ENCODE data around the gene UQCRC2.
"Not testable (repeated sequence)": the region's sequence is repeated elsewhere in the genome, so short reads cannot be mapped to it uniquely, and the experiment has no call there.

The UQCRC2 gene

DNA sequence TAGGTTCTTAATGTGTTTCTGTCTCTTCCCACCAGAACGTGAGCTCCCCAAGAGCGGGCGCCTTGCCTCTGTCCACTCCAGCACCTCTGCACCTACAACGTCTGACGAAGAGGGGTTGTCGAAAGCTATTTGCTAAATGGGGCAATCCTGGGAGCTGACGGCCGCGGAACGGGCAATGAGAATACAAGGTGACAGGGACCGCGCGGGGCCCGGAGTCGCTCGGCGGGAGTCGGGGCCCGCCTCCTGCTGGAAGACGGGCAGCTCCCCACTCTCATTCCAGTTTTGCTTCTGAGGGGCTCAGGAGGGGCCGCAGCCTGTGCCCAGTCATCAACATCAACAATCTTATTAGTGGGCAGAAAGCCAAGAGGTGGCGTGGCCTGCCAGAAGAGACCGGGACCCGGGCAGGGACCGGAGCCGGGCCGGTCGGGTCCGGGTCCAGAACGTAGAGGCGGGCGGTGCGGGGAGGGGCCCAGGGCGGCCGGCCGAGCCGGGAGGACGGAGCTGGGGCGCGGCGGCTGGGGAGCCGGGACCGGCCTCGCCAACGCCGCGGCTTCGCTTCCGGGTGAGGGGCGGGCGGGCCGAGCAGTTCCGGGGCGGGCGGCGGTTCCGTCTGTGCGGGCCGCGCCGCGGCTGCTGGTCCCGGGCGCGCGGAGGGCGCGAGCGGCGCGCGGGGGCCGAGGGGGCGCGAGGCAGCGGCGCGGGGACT is 54.5 kb downstream of the UQCRC2 start, which contains the start of gene MOSMO:
MOSMO (plus strand) TSS at position 603 of the 706 bp plus-strand sequence. CDS start 191 bp downstream, outside the sequence.
- in situ Hi-C loops (cut with MboI; ENCODE audit: low sequenced_read_pairs), result loop anchor here (10.0 kb wide), 1 partner anchor 57 kb away; no protein-coding TSS in a partner anchor
- Histone ChIP-seq H3K4me3 (peak within 1 kb of the TSS; percentile 84), H3K27me3 (ENCODE audit: low read depth) (no peaks in the 10 kb centered on the region), H3K36me3 (replicated peaks) (no peaks in the 10 kb centered on the region), H3K4me1 (peaks cover 6% of the 10 kb centered on the region; the same call in 1 of the 2 replicates), H3K9me3 (no peaks in the 10 kb centered on the region)
- DNase-seq (ENCODE audit: low spot score in 2 of 2), result peak; percentile 34 to 72

DNA sequence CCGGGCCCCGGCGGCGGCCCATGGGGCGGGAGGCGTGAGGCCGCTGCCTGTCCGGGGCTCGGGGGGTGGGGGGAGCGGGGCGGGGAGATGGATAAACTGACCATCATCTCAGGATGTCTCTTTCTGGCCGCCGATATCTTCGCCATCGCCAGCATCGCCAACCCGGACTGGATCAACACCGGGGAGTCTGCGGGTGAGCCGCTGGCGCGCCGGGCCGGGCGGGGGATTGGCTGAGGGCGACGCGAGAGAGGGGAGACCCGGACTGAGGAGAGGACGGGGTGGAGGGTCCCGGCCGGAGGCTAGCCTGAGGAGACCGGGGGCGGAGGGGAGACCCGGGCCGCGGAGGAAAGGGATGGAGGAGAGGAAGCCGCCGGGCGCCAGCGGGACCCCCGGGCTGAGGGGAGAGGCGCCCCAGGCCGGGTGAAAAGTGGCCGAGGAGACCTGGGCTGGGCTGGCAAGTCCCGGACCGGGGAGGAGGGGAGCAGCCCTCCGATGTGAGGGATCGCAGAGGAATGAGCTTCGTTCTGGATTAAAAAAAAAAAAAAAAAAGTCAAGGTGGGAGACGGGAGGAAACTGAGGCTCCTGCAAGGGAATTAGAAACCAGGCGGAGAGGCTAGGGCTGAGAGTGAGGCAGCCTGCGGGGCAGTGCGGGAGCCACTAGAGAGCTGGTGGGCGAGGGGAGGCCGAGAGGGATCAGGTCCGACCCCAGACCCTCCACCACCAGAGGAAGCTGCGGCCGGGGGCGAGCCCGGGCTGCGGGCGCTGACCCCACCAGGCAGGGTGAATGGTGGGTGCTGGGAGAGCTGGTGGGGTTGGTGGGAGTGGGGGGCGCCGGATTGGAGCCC is 55.3 kb downstream of the UQCRC2 start:
- H3K4me3 ChIP-seq, result peak overlapping the region; percentile 84
- H3K4me1 ChIP-seq, result peaks cover 6% of the 10 kb centered on the region; the same call in 1 of the 2 replicates
- no peaks in the 10 kb centered on the region for H3K27me3 ChIP-seq (ENCODE audit: low read depth)
- DNase-seq (ENCODE audit: low spot score in 2 of 2), result peak in 1 of 2 experiments; percentile 47
- no peaks in the 10 kb centered on the region for H3K36me3 ChIP-seq (replicated peaks)
- no peaks in the 10 kb centered on the region for H3K9me3 ChIP-seq
- in situ Hi-C loops (cut with MboI; ENCODE audit: low sequenced_read_pairs), result loop anchor here (10.0 kb wide), 1 partner anchor 56 kb away; no protein-coding TSS in a partner anchor

DNA sequence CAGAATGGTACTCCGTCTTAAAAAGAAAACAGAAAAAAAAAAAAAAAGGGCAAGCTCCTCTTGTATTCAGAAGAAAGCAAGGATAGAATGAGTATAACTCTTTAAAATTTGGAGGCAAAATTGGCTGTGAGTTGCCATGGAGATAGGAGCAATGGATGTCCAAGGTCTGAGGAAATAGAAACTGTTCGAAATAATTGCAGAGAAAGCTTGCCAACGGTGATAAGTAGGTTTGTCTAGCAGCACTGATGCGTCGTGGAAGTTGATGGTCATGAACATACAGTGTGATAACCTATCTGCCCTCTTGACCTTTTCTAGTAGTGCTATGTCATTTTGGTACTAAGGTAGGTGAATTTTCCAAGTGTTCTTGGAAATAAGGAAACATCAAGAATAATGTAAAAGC is 57.7 kb downstream of the UQCRC2 start:
- Histone ChIP-seq H3K4me1 (peaks cover 6% of the 10 kb centered on the region; the same call in 1 of the 2 replicates), H3K27me3 (ENCODE audit: low read depth) (no peaks in the 10 kb centered on the region), H3K36me3 (replicated peaks) (no peaks in the 10 kb centered on the region), H3K4me3 (no peak overlapping the region), H3K9me3 (no peaks in the 10 kb centered on the region)
- in situ Hi-C loops (cut with MboI; ENCODE audit: low sequenced_read_pairs), result no loop called here
- no peak for DNase-seq (ENCODE audit: low spot score in 2 of 2)

DNA sequence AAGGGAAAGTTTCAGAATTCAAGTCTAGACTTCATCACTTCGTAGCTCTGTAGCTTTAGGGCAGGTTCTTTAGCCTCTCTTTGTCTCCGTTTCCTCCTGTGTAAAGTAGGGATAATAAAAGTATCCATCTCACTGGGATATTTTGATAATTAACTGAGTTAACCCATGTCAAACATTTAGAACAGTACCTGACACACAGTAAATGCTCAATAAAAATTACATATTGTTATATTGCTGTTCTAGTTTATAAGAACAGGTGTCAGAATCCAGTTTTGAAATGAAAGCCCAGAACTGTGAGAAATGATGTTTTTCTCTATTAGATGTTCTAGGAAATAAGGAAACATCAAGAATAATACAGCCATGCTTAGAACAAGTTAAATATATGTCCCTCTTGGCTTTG is 59.1 kb downstream of the UQCRC2 start:
- Histone ChIP-seq H3K4me1 (peaks cover under 1% of the 10 kb centered on the region; the same call in 1 of the 2 replicates), H3K36me3 (replicated peaks) (no peaks in the 10 kb centered on the region), H3K27me3 (ENCODE audit: low read depth) (no peaks in the 10 kb centered on the region), H3K4me3 (no peak overlapping the region), H3K9me3 (no peaks in the 10 kb centered on the region)
- DNase-seq (ENCODE audit: low spot score in 2 of 2), result no peak
- in situ Hi-C loops (cut with MboI; ENCODE audit: low sequenced_read_pairs), result no loop called here

DNA sequence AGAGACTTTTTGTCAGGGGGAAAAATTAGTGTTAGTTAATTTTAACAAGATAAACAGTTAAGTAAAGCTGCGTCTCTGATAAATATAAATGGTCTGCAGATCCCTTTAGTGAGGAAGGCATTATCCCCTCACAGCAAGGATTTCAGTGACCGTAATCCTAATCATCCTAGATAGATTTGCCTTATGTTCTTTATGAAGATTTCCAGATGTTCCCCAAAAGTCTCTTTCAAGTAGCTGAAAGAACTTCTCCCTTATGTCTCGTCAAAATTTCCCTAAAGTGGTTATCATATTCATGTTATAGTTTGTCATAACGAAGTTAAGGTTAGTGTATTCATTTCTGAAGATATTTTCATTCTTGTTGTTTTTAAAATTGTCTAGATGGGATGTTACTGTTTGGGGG is 60.3 kb downstream of the UQCRC2 start:
- no peaks in the 10 kb centered on the region for H3K27me3 ChIP-seq (ENCODE audit: low read depth)
- in situ Hi-C loops (cut with MboI; ENCODE audit: low sequenced_read_pairs), result no loop called here
- peaks cover under 1% of the 10 kb centered on the region for H3K4me1 ChIP-seq
- no peak overlapping the region for H3K4me3 ChIP-seq
- H3K9me3 ChIP-seq, result no peaks in the 10 kb centered on the region
- H3K36me3 ChIP-seq (replicated peaks), result no peaks in the 10 kb centered on the region
- no peak for DNase-seq (ENCODE audit: low spot score in 2 of 2)

DNA sequence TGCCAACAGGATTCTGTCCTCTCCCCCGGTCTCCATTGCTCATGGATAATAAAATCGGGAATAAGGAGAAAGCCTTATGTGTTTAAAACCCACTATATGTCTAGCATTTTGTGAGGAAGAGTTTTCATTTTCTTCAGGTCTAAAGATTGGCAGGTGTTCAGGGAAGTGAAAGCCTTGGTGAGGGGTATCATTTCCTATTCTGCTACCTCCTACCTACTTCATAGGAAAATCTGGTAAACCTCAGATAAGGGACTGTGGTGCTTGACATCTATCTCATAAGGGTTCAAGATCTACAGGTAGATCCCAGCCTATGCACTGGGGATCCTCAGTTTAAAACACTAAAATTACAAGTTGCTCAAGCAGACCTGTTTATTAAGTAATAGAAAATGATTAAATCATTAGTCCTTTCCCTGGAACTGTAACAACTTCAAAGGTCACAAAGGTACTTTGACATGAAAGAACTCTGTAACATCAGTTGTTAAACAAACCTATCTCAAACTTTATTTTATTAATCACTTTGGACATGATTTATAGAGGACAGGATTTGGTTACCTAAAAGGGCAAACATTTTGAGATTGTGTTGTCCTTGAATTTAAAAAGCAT is 61.2 kb downstream of the UQCRC2 start:
- Histone ChIP-seq H3K9me3 (no peaks in the 10 kb centered on the region), H3K4me1 (peaks cover 10% of the 10 kb centered on the region), H3K4me3 (no peak overlapping the region), H3K27me3 (ENCODE audit: low read depth) (no peaks in the 10 kb centered on the region), H3K36me3 (replicated peaks) (no peaks in the 10 kb centered on the region)
- DNase-seq (ENCODE audit: low spot score in 2 of 2), result no peak
- in situ Hi-C loops (cut with MboI; ENCODE audit: low sequenced_read_pairs), result no loop called here

DNA sequence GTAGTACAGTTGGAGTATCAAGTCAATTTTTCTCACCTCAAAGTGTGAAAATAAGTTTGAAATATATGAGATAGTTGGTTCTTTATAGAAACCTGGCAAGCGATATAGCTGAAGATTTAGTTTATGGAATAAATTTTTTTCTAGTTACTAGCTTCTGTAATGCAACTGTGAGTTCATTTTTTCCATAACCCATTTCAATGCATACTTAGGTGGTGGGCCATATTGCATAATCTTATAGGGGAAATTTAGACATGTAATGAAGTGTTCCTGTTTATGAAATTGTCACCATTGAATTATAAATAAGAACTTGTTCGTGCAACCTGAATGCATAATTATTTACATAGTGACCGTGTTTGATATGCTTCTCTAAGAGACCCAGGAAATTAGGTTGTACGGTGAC is 63.8 kb downstream of the UQCRC2 start:
- Histone ChIP-seq H3K4me3 (no peak overlapping the region), H3K9me3 (no peaks in the 10 kb centered on the region), H3K36me3 (replicated peaks) (no peaks in the 10 kb centered on the region), H3K27me3 (ENCODE audit: low read depth) (no peaks in the 10 kb centered on the region), H3K4me1 (peaks cover 10% of the 10 kb centered on the region)
- DNase-seq (ENCODE audit: low spot score in 2 of 2), result no peak
- in situ Hi-C loops (cut with MboI; ENCODE audit: low sequenced_read_pairs), result no loop called here

GRCh38 chr16:22018559-22018958 is 65.4 kb downstream of the UQCRC2 start:
- peaks cover 10% of the 10 kb centered on the region for H3K4me1 ChIP-seq
- H3K4me3 ChIP-seq, result no peak overlapping the region
- no peaks in the 10 kb centered on the region for H3K9me3 ChIP-seq
- H3K27me3 ChIP-seq (ENCODE audit: low read depth), result no peaks in the 10 kb centered on the region
- H3K36me3 ChIP-seq (replicated peaks), result no peaks in the 10 kb centered on the region
- DNase-seq (ENCODE audit: low spot score in 2 of 2), result no peak
- in situ Hi-C loops (cut with MboI; ENCODE audit: low sequenced_read_pairs), result no loop called here

DNA sequence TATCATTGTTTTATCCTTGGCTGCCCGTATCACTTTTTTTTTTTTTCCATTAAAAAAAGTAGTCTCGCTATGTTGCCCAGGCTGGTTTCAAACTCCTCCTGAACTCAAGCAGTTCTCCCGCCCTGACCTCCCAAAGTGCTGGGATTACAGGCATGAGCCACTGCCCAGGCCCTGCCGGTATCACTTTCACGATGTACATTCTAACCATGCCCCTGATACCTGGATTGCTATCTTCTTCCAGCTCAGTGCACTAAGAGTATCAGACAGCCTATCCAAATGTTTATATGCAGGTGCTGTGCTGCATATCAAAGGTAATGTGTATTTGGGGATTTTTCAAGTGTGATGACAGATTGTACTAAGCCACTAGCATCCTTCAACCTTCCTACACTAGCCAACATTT is 69.0 kb downstream of the UQCRC2 start:
- no peak for DNase-seq (ENCODE audit: low spot score in 2 of 2)
- in situ Hi-C loops (cut with MboI; ENCODE audit: low sequenced_read_pairs), result no loop called here
- Histone ChIP-seq H3K4me3 (no peak overlapping the region), H3K27me3 (ENCODE audit: low read depth) (no peaks in the 10 kb centered on the region), H3K9me3 (no peaks in the 10 kb centered on the region), H3K4me1 (peaks cover 14% of the 10 kb centered on the region), H3K36me3 (replicated peaks) (no peaks in the 10 kb centered on the region)

GRCh38 chr16:22023505-22023904 is 70.3 kb downstream of the UQCRC2 start:
- H3K9me3 ChIP-seq, result no peaks in the 10 kb centered on the region
- H3K4me3 ChIP-seq, result no peak overlapping the region
- H3K27me3 ChIP-seq (ENCODE audit: low read depth), result no peaks in the 10 kb centered on the region
- H3K4me1 ChIP-seq, result peaks cover 13% of the 10 kb centered on the region
- no peaks in the 10 kb centered on the region for H3K36me3 ChIP-seq (replicated peaks)
- in situ Hi-C loops (cut with MboI; ENCODE audit: low sequenced_read_pairs), result no loop called here
- no peak for DNase-seq (ENCODE audit: low spot score in 2 of 2)

DNA sequence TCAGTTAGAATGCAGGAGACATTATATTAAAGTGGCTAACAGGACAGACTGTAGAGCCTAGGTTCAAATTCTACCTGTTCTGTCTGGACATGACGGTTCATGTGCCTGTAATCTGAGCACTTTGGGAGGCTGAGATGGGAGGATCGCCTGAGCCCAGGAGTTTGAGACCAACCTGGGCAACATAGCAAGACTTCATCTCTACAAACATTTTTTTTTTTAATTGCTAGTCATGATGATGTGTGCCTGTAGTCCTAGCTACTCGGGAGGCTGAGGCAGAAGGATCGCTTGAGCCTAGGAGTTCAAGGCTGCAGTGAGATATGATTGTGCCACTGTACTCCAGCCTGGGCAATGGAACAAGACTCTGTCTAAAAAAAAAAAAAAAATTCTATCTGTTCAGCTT is 71.6 kb downstream of the UQCRC2 start:
- H3K4me1 ChIP-seq; H3K4me3 ChIP-seq; in situ Hi-C loops (cut with MboI; ENCODE audit: low sequenced_read_pairs); H3K27me3 ChIP-seq (ENCODE audit: low read depth); H3K36me3 ChIP-seq (replicated peaks); H3K9me3 ChIP-seq; DNase-seq (ENCODE audit: low spot score in 2 of 2): not testable (repeated sequence)

DNA sequence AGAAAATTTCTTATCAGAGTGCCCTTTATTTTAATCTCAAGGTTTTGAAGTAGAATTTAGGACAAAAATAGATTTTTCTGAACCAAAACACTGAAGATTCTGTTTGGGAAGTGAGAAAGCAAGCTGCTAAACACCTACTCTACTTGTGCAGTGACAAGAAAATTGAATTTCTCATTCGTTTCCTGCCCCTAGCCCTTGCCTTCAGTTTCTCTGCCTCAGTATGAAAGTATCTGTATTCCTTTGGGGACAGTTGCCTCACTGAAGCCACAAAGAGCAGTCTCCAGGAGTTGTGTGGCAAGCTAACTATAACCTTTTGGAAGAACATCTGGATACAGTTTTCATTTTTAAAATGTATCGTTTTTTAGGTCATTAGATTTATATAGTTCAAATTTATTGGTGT is 74.5 kb downstream of the UQCRC2 start:
- H3K4me1 ChIP-seq, result peaks cover 4% of the 10 kb centered on the region
- H3K36me3 ChIP-seq (replicated peaks), result no peaks in the 10 kb centered on the region
- H3K4me3 ChIP-seq, result no peak overlapping the region
- no peak for DNase-seq (ENCODE audit: low spot score in 2 of 2)
- no peaks in the 10 kb centered on the region for H3K27me3 ChIP-seq (ENCODE audit: low read depth)
- no peaks in the 10 kb centered on the region for H3K9me3 ChIP-seq
- in situ Hi-C loops (cut with MboI; ENCODE audit: low sequenced_read_pairs), result no loop called here

DNA sequence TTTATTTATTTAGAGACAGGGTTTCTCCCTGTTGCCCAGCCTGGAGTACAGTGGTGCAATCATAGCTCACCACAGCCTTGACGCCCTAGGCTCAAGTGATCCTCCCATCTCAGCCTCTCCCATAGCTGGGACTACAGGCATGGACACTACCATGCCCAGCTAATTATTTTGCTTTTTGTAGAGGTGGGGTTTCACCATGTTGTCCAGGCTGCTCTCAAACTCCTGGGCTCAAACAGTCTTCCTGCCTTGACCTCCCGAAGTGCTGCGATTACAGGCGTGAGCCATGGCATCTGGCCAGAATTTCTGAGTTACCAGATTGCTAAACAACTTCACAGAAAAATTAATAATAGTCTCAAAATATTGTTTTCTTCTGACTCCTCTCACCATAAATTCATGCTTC is 76.5 kb downstream of the UQCRC2 start:
- Histone ChIP-seq H3K4me1 (peaks cover 4% of the 10 kb centered on the region), H3K9me3 (no peaks in the 10 kb centered on the region), H3K4me3 (no peak overlapping the region), H3K36me3 (replicated peaks) (no peaks in the 10 kb centered on the region), H3K27me3 (ENCODE audit: low read depth) (no peaks in the 10 kb centered on the region)
- in situ Hi-C loops (cut with MboI; ENCODE audit: low sequenced_read_pairs), result no loop called here
- DNase-seq (ENCODE audit: low spot score in 2 of 2), result no peak

Data from HAP-1 (cell line).